ES-I3 (cell line): ENCODE data around the gene EHBP1.
"Not testable (repeated sequence)": the region's sequence is repeated elsewhere in the genome, so short reads cannot be mapped to it uniquely, and the experiment has no call there.

Experiments
- H3K36me3 ChIP-seq: 2 replicates; pipeline ENCODE4 v1.6.1; 2013; ENCODE audit warnings: mild to moderate bottlenecking, low read length, control low read depth, moderate library complexity; ENCODE audit not compliant: insufficient read depth
- H3K4me1 ChIP-seq: 2 replicates; pipeline ENCODE4 v1.6.1; 2013; ENCODE audit warnings: mild to moderate bottlenecking, control low read depth, low read length; ENCODE audit not compliant: insufficient read depth
- H3K9ac ChIP-seq: 2 replicates; pipeline ENCODE4 v1.6.1; 2013; ENCODE audit warnings: low read depth, mild to moderate bottlenecking, low read length, moderate library complexity
- H3K9me3 ChIP-seq: 2 replicates; pipeline ENCODE4 v1.6.1; 2013; ENCODE audit warnings: mild to moderate bottlenecking, low read length, moderate library complexity; ENCODE audit not compliant: control insufficient read depth, insufficient read depth

EHBP1 gene

DNA sequence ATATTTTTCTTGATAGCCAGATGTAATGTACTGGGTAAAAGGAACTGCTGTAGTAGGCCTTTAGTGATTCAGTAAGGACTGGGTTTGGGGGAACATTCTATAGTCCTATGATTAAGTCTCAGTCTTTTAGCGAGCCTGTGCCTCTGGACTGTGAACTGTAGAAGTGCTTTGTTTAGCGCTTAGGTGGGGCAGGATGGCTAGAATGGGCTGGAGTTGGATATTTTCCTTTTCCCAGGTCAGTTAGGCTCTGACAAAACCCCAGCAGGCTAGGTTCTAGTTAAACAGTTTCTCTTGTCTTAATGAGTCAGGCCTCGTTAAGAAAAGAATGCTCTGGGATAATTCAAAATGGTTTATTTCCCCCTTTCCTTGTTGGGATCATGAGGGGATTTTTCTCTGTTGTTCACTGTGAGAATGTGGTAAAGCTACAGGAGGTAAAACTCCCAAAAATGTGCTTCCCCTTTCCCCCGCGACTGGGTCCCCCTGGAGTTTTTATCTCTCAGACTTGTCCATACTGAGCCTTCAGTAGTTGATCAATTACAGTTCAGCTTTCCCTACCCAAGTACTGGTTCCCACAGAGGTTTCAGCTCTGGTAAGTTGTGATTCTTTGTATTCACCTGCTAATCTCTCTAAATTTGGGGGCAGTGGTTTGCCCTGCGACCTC is 31.5 kb downstream of the EHBP1 start:
- no peak overlapping the region for H3K9ac ChIP-seq
- no peaks in the 10 kb centered on the region for H3K9me3 ChIP-seq

DNA sequence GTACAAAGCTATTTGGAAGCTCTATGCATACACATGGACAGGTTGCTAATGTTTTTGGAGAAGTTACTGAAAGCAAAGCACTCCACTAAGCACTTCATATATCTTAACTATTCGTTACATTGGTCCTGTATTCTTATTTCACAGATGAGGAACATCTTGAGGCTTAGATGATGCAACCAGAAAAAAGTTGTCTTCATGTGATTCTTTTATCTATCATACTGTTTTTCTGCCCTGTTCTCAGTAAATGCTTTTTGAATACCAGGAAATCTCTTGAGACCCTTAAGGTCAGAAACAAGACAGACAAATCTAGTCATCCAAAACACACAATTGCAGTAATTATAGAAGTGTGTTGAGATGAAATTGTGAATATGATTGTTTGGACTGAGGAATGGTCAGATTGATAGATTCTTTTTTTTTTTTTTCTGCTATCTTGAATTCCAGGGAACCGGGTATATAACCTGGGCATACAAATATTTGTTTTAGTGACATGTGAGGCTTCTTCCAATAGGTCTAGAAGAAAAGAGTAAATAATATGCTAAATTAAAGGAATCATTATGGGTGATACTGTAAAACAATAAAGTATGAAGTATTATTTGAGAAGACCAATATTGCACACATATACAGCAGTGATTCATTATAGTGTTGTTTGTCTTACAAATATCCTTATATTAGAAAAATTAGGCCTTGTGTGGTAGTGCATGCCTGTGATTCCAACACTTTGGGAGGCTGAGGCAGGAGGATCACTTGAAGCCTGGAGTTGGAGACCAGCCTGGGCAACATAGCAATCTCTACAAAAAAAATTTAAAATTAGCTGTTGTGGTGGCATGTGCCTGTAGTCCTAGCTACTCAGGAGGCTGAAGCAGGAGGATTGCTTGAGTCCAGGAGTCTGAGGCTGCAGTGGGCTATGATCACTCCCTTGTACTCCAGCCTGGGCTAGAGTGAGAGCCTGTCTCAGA is 33.7 kb downstream of the EHBP1 start:
- Histone ChIP-seq H3K4me1 (peaks cover 29% of the 10 kb centered on the region), H3K9ac (no peak overlapping the region), H3K36me3 (no peaks in the 10 kb centered on the region), H3K9me3 (no peaks in the 10 kb centered on the region)

More for the DNA sequence above, 31.5 kb downstream of the EHBP1 start:
- H3K36me3 ChIP-seq, result no peaks in the 10 kb centered on the region
- peaks cover 22% of the 10 kb centered on the region for H3K4me1 ChIP-seq

DNA sequence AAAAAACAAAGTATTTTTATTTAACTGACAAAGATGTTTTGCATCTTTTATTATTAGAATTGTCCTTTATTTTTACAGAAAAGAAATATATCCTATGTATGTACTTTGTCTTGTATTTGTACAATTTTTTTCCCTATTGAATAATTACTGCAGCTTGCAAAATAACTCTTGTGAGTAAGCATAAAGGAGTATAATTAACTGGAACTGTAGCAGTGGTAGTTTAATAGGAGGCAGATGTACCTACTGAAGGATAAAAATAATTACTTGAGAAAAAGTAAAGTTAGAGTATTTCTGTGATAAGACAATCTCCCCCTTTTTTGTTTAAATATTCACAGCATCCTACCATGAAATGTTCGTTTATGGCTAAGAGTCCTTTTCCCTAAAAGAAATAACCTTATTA is 34.7 kb downstream of the EHBP1 start:
- H3K9ac ChIP-seq, result no peak overlapping the region
- no peaks in the 10 kb centered on the region for H3K9me3 ChIP-seq
- no peaks in the 10 kb centered on the region for H3K36me3 ChIP-seq
- H3K4me1 ChIP-seq, result peaks cover 36% of the 10 kb centered on the region

DNA sequence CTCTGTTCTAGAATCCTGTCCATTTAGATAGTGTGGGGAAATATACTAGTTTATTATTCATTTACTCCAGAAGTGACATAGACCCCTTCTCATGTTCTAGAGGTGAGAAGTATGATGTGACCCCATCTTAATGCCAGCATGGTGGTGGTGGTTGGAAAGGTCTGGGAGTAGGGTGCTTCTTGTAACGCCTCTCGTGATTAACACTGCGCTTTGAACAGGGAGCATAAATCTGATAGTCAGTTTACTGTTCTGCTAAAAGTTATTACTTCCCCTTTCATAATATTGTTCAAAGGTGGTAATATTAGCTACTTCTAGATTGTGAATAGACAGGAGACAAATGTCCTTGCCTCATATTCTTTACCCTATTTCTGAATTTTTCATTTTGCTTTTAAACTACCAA is 35.6 kb downstream of the EHBP1 start:
- Histone ChIP-seq H3K9me3 (no peaks in the 10 kb centered on the region), H3K9ac (no peak overlapping the region), H3K36me3 (no peaks in the 10 kb centered on the region), H3K4me1 (peaks cover 40% of the 10 kb centered on the region)

DNA sequence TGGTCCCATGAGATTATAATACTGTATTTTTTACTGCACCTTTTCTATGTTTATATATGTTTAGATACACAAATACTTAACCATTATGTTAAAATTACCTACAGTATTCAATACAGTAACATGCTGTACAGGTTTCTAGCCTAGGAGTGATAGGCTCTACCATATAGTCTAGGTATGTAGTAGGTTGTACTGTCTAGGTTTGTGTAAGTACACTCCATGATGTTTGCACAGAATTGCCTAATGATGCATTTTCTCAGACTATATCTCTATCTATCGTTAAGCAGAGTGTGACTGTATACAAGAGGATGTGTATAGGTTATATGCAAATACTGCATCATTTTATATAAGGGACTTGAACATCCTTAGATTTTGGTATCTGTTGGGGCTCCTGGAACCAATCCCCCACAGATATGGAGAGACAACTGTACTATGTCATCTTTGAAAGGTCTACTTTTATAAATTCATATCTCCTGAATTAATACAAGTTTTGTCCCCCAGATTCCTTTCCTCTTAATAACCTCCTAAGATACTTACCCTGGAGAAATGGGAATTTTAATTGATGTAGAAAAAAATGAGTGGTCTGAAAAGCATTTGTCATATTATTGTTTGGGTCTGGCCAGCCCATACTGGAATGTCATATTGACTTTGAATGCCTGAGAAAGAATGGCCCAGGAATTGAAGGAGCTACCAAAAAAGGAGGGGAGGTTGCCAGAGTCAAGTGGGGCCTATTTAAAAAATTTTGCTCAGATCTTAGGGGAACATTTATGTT is 36.6 kb downstream of the EHBP1 start:
- Histone ChIP-seq H3K4me1 (peaks cover 32% of the 10 kb centered on the region), H3K9ac (no peak overlapping the region), H3K9me3 (no peaks in the 10 kb centered on the region), H3K36me3 (no peaks in the 10 kb centered on the region)

DNA sequence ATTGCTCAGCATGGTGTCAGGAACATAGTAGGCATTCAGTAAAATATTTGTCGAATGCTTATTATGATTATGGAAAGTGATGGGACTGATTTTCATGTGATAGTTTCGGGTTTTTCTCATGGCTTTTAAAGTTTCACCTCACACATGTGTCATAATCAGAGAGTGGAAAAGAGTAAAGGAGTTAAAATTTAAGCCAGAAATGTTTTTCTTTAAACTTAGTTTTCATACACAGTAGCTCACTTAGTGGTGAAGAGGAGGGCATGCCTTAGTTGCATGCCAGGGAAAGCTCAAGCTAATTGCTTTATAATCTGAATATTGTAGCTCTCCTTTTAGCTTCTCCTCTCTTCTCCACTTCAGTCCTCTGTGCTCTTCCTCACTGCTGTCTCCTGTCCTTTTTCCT is 38.0 kb downstream of the EHBP1 start:
- Histone ChIP-seq H3K36me3 (no peaks in the 10 kb centered on the region), H3K9ac (no peak overlapping the region), H3K4me1 (peaks cover 27% of the 10 kb centered on the region), H3K9me3 (no peaks in the 10 kb centered on the region)

DNA sequence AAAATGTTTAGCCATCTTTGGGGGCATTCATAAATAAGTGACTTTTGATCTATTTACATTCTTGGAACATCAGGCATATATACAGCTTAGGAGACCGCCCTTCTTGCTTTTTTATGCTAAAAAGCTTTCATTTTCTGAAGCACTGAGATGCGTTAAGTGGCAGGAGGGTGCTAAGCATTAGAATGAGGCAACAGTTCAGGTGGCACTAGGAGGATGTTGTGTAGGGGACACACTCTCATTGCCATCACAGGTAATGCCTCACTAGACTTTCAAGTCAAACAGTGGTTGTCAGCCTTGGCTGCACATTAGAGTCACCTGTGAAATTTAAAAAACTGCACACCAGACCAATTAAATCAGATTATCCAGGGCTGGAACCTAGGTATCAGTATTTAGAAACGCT is 39.1 kb downstream of the EHBP1 start:
- Histone ChIP-seq H3K9ac (no peak overlapping the region), H3K36me3 (no peaks in the 10 kb centered on the region), H3K9me3 (no peaks in the 10 kb centered on the region), H3K4me1 (peaks cover 27% of the 10 kb centered on the region)

DNA sequence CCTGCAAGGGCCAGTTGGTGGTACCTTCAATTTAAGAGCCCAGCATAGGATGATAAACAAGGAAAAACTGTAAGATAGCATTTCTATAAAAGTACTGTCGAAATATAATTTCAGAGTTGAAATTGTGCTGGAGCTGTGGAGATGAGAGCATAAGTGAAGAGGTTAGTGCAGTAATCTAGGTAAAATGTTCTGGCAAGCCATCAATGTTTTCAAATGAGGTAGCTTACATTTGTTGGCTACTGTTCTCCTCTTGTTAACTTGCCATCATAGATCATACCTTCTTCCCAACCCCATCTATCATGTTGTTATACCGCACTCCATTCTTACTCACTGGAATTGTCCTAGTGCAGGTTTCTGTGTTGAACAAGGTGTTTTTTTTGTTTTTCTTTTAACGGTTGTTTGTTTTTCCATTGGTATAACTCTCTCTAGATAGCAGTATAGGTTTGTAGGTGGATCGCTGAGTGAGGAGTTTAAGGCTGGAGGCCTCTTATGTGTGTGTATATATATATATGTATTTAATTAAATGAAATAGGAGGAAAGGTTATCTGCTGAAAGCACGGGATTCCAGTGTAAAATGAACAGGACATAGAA is 40.5 kb downstream of the EHBP1 start:
- Histone ChIP-seq H3K36me3 (no peaks in the 10 kb centered on the region), H3K9me3 (no peaks in the 10 kb centered on the region), H3K9ac (no peak overlapping the region), H3K4me1 (peaks cover 27% of the 10 kb centered on the region)

DNA sequence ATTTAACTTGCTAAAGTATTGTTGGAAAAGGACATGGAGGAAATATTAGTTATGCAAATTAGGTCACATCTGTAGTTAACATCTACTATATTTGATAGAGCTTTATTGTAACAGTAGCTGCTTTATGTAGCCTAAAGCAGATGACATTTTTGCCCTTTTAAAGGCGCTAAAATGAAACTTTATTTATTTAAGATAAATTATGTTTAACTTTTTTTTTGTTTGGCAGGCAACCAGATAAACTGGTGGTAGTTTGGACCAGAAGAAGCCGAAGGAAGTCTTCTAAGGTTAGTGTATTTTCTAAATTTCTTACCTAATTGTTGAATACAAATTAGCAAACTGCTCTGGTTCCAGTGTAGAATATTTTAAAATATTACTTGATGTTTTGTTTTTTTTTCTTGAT is 41.7 kb downstream of the EHBP1 start:
- Histone ChIP-seq H3K4me1 (peaks cover 27% of the 10 kb centered on the region), H3K9ac (no peak overlapping the region), H3K36me3 (no peaks in the 10 kb centered on the region), H3K9me3 (no peaks in the 10 kb centered on the region)

DNA sequence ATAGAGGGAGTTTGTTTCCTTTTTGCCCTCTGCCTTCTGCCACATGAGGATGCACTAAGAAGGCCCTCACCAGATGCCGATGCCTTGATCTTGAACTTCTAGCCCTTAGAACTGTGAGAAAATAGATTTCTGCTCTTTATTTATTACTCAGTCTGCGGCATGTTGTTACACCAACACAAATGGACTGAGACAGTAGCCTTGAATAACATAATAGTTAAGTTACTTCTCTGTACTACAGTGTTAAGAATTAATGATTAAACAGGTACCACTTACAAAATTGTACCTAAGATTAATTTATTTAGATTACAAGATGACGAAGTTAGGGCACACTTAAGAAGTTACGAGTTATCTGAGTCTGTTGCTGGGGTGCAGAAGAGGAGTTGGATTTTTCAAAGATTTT is 42.4 kb downstream of the EHBP1 start:
- no peak overlapping the region for H3K9ac ChIP-seq
- no peaks in the 10 kb centered on the region for H3K9me3 ChIP-seq
- H3K36me3 ChIP-seq, result no peaks in the 10 kb centered on the region
- peaks cover 23% of the 10 kb centered on the region for H3K4me1 ChIP-seq

DNA sequence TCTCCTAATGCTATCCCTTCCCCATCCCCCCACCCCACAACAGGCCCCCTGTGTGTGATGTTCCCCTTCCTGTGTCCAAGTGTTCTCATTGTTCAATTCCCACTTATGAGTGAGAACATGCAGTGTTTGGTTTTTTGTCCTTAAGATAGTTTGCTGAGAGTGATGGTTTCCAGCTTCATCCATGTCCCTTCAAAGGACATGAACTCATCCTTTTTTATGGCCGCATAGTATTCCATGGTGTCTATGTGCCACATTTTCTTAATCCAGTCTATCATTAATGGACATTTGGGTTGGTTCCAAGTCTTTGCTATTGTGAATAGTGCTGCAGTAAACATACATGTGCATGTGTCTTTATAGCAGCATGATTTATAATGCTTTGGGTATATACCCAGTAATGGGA is 43.6 kb downstream of the EHBP1 start:
- H3K36me3 ChIP-seq, result not testable (repeated sequence)

DNA sequence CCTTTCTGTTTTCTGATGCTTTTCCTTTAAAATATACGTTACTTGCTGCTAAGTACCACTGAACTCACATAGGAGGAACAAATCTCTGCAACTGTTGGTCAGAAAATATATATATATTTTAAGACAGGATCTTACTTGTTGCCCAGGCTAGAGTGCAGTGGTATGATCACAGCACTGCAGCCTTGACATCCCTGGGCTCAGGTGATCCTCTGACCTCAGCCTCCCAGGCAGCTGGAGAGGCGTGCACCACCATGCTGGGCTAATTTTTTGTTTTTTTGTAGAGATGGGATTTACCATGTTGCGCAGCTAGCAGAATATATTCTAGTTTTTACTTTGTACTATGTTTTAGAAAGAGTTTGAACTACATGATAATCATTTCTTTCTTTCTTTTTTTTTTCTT is 51.5 kb downstream of the EHBP1 start:
- Histone ChIP-seq H3K36me3 (no peaks in the 10 kb centered on the region), H3K9ac (no peak overlapping the region), H3K4me1 (no peaks in the 10 kb centered on the region), H3K9me3 (no peaks in the 10 kb centered on the region)

More for the DNA sequence above, 43.6 kb downstream of the EHBP1 start:
- H3K9ac ChIP-seq, H3K9me3 ChIP-seq: not testable (repeated sequence)
- peaks cover 13% of the 10 kb centered on the region; the same call in 1 of the 2 replicates for H3K4me1 ChIP-seq

DNA sequence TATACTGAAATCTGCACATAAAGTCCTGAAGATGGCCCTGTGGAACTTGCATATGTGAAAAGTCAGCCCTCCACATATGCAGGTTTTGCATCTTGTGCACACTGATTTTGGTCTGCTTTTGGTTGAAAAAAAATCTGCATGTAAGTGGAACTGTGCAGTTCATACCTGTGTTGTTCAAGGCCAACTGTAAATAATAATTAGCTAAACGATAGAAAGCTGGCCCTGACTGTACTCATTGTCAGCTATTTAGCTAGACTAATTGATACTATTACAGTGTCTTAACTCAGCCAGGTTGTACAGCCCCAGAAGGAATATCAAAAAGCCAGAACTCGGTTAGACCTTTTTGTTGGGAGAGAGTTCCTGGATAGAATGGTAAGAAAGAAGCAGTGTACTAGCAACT is 54.5 kb downstream of the EHBP1 start:
- Histone ChIP-seq H3K9ac (no peak overlapping the region), H3K36me3 (no peaks in the 10 kb centered on the region), H3K4me1 (no peaks in the 10 kb centered on the region), H3K9me3 (no peaks in the 10 kb centered on the region)

DNA sequence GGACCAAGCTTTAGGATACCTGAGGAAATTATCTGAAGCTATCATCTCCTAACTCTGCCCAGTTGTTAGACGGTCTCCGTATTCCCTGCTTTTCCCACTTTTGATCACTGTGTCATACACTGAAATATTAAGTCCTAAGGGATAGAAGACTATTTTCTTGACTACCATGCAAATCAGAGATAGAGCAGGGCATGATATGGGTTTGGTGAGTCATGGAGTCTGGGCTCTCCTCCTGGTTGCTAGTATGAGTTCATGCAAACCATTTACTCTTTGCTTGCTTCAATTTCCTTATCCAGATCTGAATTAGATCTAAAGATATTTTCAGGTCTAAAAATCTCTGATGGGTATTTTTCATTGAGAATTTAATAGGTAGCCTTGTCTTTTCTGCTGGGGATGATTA is 55.0 kb downstream of the EHBP1 start:
- Histone ChIP-seq H3K9ac (no peak overlapping the region), H3K4me1 (no peaks in the 10 kb centered on the region), H3K36me3 (no peaks in the 10 kb centered on the region), H3K9me3 (no peaks in the 10 kb centered on the region)
